ENCODE measurements around the gene PWWP2A.
A peak's percentile ranks its signal among the peaks of the same experiment; 100 is the strongest.

The PWWP2A gene

GRCh38 chr5:160119905-160120266, 636 bp upstream of the PWWP2A start:
- TF ChIP-seq CTCF (IDR thresholded peaks at IDR 0.05; ENCODE audit: low read depth, low read length): peak; percentile 2; the same call in 1 of the 2 replicates
- no peak for DNase-seq (ENCODE audit: extremely low read depth, low read depth)

- DNase-seq (ENCODE audit: extremely low read depth, low read depth): no peak
- TF ChIP-seq CTCF (IDR thresholded peaks at IDR 0.05; ENCODE audit: low read depth, low read length): no peak
Measured at GRCh38 chr5:160118349-160119141, 705 bp downstream of the PWWP2A start.

- no peak for DNase-seq (ENCODE audit: extremely low read depth, low read depth)
- TF ChIP-seq CTCF (IDR thresholded peaks at IDR 0.05; ENCODE audit: low read depth, low read length): no peak
Measured at GRCh38 chr5:160116991-160117390, 2.3 kb downstream of the PWWP2A start.

GRCh38 chr5:160108124-160108523, 11.1 kb downstream of the PWWP2A start:
- TF ChIP-seq CTCF (IDR thresholded peaks at IDR 0.05; ENCODE audit: low read depth, low read length): no peak
- no peak for DNase-seq (ENCODE audit: extremely low read depth, low read depth)

GRCh38 chr5:160105686-160106360, 13.4 kb downstream of the PWWP2A start:
- no peak for DNase-seq (ENCODE audit: extremely low read depth, low read depth)
- TF ChIP-seq CTCF (IDR thresholded peaks at IDR 0.05; ENCODE audit: low read depth, low read length): no peak

- no peak for DNase-seq (ENCODE audit: extremely low read depth, low read depth)
Measured at GRCh38 chr5:160097991-160098390, 21.3 kb downstream of the PWWP2A start.

More at GRCh38 chr5:160097991-160098390, 21.3 kb downstream of the PWWP2A start:
- no peak for TF ChIP-seq CTCF (IDR thresholded peaks at IDR 0.05; ENCODE audit: low read depth, low read length)
